ENCODE measurements around the gene CORIN.
"Not testable (repeated sequence)": the region's sequence is repeated elsewhere in the genome, so short reads cannot be mapped to it uniquely, and the experiment has no call there.

CORIN gene

GRCh38 chr4:47762376-47763266 lies 75.2 kb downstream of the CORIN start:
- DNase-seq, result no peak

GRCh38 chr4:47753316-47753715 lies 84.6 kb downstream of the CORIN start:
- not testable (repeated sequence) for DNase-seq

GRCh38 chr4:47752214-47752613 lies 85.7 kb downstream of the CORIN start:
- DNase-seq, result no peak

- no peak for DNase-seq
Observed at GRCh38 chr4:47750788-47751187, 87.1 kb downstream of the CORIN start.

GRCh38 chr4:47749858-47750257 lies 88.0 kb downstream of the CORIN start:
- DNase-seq, result no peak

- no peak for DNase-seq
Observed at GRCh38 chr4:47749060-47749459, 88.8 kb downstream of the CORIN start.

- no peak for DNase-seq
Observed at GRCh38 chr4:47747846-47748494, 89.9 kb downstream of the CORIN start.

- peak; percentile 78 for DNase-seq
Observed at GRCh38 chr4:47747211-47747610, 90.7 kb downstream of the CORIN start.

GRCh38 chr4:47746122-47746521 lies 91.7 kb downstream of the CORIN start:
- no peak for DNase-seq

- no peak for DNase-seq
Observed at GRCh38 chr4:47744843-47745382, 93.0 kb downstream of the CORIN start.

- DNase-seq, result no peak
Observed at GRCh38 chr4:47744253-47744652, 93.6 kb downstream of the CORIN start.

- DNase-seq, result no peak
Observed at GRCh38 chr4:47741200-47741599, 96.7 kb downstream of the CORIN start.

GRCh38 chr4:47737326-47737725 lies 100.5 kb downstream of the CORIN start:
- peak; percentile 55 for DNase-seq

- no peak for DNase-seq
Observed at GRCh38 chr4:47736555-47736954, 101.3 kb downstream of the CORIN start.

- no peak for DNase-seq
Observed at GRCh38 chr4:47736146-47736545, 101.7 kb downstream of the CORIN start.

- DNase-seq, result no peak
Observed at GRCh38 chr4:47733302-47734175, 104.3 kb downstream of the CORIN start.

GRCh38 chr4:47731182-47731581 lies 106.7 kb downstream of the CORIN start:
- no peak for DNase-seq

GRCh38 chr4:47729131-47729680 lies 108.7 kb downstream of the CORIN start:
- peak; percentile 59 for DNase-seq

- peak; percentile 43 for DNase-seq
Observed at GRCh38 chr4:47721892-47722575, 115.8 kb downstream of the CORIN start.

- no peak for DNase-seq
Observed at GRCh38 chr4:47721485-47721884, 116.4 kb downstream of the CORIN start.

- no peak for DNase-seq
Observed at GRCh38 chr4:47720787-47721186, 117.1 kb downstream of the CORIN start.

- no peak for DNase-seq
Observed at GRCh38 chr4:47719576-47719975, 118.3 kb downstream of the CORIN start.

Data from fibroblast of skin of back (primary cell).